K562 treated with DMSO at 1 percent for 48 hours (cell line): ENCODE results near the gene ZSCAN9. TPM values are rescaled to one million over a fixed set of nuclear protein-coding genes. Genes with fewer than 3 reads are reported as not detected.

ENCODE experiments used
- total RNA-seq: library from RNA; unstranded; fragments of 300-600 nt; gene quantifications from 2 replicates; pipeline ENCODE4 v1.2.3, GENCODE V29; 2022; ENCODE audit warnings: low replicate concordance; ENCODE audit errors: extremely low read depth

Gene ZSCAN9
- total RNA-seq: not detected in 2 replicates

DNA sequence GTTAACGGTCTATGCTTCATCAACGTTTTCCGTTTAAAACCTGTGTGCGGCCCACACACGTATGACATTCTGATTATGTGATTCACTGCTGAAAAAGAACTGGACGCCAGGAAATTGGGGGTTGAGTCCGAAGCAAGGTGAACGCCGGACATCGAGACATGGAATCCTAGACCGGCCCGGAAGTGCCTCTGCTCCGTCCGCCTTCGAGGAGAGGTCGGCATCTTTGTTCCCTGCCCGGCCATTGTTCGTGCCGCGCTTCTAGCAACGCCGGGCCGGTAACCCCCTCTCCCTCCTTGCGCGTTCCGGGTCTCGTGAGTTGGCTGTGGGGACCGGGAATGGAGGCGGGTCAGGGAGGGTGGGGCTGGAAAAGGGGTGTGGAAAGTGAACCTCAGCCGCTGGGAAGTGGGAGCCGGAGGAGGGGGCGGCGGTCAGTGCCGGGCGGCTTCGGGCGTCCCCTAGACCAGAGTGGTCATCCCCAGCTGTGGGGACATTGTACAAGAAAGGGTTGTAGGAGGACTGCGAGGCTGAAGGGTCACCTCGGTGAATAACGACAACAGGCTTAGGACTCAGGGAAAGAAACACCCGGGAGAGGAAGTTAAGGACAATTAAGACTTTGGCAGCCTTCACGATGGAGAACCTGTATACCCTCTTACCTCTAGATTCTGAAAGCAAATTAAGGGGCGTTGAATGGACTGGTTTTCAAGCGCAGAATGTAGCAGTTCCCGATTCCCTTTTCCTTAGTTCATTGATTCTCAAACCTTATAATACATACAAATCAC is at the start of gene ZSCAN9:
Gene ZSCAN9, plus strand, starts transcription at position 220 of the 779 bp plus-strand sequence. CDS start 1,810 bp downstream, outside the sequence.

DNA sequence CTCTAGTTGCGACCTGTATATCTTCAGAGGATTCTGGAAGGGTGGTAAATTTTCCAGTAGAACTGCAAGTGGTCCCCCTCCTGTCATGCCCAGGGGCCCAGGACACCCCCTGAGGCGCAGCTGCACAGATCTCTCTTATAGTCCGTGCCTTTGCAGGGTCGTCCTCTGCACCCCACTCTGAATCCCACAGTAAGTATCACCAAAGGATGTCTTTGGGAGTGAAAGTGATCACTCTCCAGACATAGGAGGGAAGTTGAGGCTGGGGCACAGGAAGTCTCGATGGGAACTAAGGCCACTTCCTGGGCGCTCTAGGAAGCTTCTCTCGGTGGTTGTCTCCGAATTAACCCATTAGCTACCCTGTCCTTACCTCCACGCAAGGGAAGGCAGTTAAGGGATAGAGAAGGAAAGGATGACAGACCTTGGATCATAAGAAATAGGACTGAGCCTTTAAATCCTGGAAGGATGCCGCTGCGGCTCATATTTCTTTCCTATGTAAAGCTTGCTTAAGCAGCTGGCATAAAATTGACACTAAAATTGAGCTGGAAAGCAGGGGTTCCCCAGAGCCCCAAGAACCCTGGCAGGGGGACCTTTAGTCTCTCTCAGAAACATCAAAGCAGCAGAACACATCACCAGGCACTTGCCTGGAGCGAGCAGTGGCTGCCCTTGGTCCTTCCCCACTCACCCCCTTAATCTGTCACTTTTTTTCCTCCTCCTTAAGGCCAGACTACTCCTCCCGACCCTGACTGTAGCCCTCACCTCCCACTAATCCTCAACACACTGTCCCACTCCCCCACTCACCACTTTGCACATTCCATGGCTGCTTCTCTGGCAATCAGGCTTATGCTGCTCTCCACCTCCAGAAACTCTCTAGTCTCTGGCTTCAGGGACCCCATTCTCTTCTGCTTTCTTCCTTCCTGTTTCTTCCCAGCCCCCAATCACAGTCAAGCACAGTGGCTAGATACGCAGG is 27.2 kb downstream of the ZSCAN9 start, which contains the start of gene ZKSCAN4:
Gene ZKSCAN4, minus strand, starts transcription at position 261 of the 967 bp plus-strand sequence. CDS start 289 bp downstream, outside the sequence.

DNA sequence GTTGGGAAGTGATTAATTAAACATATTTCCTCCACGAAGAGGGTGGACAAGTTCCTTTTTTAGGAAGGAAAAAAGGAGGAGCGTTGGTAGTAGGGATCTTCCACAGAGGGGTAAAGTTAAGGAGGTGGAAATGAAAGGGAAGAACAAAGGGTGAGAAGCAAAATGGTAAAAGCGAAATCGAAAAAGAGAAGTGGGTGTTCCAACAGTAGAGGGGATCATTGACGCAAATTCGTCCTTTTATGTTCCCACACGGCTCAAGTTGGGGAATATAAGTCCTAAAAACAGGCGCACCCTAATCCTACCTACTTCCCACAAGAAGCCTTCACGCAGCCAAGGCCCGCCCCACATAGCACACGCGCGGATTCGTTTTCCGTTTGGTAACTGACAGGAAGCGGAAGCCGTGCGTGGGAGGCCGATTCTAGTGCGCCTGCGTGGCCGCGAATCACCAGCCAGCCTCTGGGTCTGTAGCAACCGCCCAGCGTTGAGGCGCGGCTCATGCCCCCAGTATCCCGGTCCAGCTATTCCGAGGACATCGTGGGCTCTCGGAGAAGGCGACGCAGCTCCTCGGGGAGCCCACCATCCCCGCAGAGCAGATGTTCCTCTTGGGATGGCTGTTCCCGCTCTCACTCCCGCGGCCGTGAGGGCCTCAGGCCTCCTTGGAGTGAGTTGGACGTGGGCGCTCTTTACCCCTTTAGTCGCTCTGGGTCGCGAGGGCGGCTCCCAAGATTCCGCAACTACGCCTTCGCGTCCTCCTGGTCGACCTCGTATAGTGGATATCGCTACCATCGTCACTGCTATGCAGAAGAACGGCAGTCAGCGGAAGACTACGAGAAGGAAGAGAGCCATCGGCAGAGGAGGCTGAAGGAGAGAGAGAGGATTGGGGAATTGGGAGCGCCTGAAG is 34.1 kb downstream of the ZSCAN9 start, which contains the start of gene NKAPL:
Gene NKAPL, plus strand, starts transcription at position 421 of the 901 bp plus-strand sequence. Its CDS starts 75 bp downstream, at position 496.

DNA sequence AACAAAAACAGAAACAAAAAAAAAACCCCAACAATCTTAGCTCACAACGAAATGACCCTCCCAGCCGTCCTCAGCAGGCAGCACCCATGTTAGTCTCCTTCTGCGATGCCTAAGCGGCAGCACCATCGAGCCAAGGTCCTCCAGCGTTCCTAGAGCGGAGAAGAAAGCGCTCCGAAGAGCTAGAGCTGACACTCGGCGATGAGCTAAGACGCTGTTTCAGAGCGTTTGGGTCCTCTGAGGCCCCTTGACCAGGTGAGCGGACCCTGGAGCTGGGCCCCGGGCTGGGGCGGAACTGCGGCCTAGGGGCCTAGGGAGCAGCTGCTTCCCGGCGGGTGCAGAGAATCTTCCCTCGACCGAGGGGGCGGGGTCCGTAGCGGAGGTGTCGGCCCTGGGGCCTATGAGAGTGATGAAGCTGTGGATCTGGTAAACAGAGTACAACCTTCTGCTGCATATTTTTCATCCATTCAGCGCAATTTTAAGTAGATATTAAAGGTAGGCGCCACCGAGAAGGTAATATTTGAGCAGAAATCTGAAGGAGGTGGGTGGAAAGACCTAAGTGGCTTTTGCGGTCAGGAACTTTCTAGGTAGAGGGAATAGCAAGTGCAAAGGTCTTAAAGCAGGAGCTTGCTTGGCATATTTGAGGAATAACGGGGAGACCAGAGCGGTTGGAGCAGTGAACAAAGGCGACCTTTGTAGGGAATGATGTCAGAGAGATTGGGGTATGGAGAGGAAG is 42.1 kb downstream of the ZSCAN9 start, which contains the start of gene ZSCAN26:
Gene ZSCAN26, plus strand, starts transcription at position 182 of the 733 bp plus-strand sequence. CDS start 4,777 bp downstream, outside the sequence.

DNA sequence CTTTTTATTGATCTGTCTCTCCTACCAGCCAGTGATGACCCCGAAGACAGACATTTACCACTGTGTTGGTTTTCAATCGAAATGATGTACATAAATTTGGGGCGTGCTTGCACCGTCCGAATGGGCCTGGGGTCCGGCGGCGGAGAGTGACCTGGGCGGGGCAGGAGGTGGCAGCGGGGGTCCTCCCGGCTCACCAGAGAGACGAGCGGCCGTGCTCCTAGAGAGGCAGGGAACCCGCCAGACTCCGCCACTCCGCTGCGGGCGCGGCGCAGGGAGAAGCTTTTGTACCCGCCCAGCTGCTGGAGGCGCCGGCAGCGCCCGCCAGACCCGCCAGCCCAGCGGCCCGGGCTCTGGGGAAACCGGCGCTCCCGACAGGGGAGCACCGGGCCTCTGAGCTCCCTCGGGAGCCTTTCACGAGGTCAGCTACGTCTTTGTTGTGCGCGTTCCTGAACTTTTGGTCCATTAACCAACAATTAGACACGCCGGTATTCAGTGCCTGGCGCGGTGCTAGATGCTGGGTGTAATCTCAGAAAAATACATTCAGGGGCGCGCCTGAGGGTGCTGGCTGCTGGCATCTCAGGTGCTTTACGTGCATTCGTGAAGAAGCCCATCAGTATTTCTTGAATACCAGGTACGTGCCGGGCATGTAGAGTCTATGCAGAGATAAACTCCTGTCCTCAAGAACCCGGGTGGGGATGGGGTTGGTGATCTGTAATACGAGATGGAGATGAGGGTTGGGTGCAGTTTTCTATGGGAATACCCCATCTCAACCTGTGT is 56.4 kb downstream of the ZSCAN9 start, which contains the start of gene PGBD1:
Gene PGBD1, plus strand, starts transcription at position 285 of the 777 bp plus-strand sequence. CDS start 2,242 bp downstream, outside the sequence.

Other genes starting within 250 kb of the ZSCAN9 start
- gene ZNF165, start 144.7 kb upstream of the ZSCAN9 start, total RNA-seq: not detected in 2 replicates
- not detected in 2 replicates for gene ZSCAN16, start 100.7 kb upstream of the ZSCAN9 start, total RNA-seq
- not detected in 2 replicates for gene ZKSCAN8, start 83.4 kb upstream of the ZSCAN9 start, total RNA-seq
- not detected in 2 replicates for gene ZKSCAN4, start 27.0 kb downstream of the ZSCAN9 start, total RNA-seq
- gene NKAPL, start 34.0 kb downstream of the ZSCAN9 start, total RNA-seq: not detected in 2 replicates
- not detected in 2 replicates for gene ZSCAN26, start 41.9 kb downstream of the ZSCAN9 start, total RNA-seq
- gene PGBD1, start 56.3 kb downstream of the ZSCAN9 start, total RNA-seq: not detected in 2 replicates
- not detected in 2 replicates for gene ZSCAN31, start 110.9 kb downstream of the ZSCAN9 start, total RNA-seq
- not detected in 2 replicates for gene ZKSCAN3, start 124.7 kb downstream of the ZSCAN9 start, total RNA-seq
- gene ZSCAN12, start 174.5 kb downstream of the ZSCAN9 start, total RNA-seq: not detected in 2 replicates
- gene ZSCAN23, start 218.2 kb downstream of the ZSCAN9 start, total RNA-seq: not detected in 2 replicates